ENCODE measurements around the gene PER1.

DNA sequence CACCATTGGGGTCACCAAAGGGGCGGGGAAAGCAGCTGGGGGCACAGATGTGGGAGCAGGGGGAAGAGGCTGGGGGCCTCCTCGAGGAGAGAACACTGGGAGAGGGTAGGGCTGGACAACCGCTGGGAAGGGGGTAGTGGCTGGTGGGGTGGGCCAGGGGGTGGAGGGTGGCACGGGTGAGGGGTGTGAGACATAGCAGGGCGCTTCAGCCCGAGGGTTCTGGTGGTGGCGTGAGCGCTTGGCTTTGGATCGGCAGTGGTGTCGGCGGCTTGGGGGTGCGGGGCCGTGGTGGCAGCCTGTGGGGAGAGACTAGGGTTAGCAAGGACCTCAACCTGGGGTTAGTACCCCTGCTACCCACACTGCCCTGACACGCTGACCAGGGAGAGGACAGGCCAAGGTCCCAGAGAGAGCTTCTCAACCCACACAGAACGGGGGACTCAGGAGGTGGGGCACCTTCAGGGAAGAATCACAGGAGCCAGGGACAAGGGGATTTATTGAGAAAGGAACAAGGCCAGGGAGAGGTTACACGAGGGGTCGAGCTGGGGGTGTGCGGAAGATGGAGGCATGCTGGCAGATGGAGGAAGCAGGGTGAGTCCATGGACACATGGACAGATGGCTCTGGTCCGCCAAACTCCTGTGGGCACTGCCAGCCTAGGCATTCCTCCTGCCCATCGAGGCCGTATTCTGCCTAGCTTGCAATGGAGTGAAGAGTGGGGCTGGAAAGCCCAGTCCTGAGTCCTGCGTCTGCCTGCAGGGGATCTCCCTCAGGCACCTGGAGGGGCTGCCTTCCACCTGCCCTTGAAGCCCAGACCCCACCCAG, 8.4 kb downstream of the PER1 start:
- TF ChIP-seq, protein P1, sequence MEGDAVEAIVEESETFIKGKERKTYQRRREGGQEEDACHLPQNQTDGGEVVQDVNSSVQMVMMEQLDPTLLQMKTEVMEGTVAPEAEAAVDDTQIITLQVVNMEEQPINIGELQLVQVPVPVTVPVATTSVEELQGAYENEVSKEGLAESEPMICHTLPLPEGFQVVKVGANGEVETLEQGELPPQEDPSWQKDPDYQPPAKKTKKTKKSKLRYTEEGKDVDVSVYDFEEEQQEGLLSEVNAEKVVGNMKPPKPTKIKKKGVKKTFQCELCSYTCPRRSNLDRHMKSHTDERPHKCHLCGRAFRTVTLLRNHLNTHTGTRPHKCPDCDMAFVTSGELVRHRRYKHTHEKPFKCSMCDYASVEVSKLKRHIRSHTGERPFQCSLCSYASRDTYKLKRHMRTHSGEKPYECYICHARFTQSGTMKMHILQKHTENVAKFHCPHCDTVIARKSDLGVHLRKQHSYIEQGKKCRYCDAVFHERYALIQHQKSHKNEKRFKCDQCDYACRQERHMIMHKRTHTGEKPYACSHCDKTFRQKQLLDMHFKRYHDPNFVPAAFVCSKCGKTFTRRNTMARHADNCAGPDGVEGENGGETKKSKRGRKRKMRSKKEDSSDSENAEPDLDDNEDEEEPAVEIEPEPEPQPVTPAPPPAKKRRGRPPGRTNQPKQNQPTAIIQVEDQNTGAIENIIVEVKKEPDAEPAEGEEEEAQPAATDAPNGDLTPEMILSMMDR (IDR thresholded peaks at IDR 0.05): no peak
- no peak for TF ChIP-seq POLR2A (IDR thresholded peaks at IDR 0.05)
